Measurements from ENCODE around the gene ACTBL2. TPM values are rescaled to one million over a fixed set of nuclear protein-coding genes. Genes with fewer than 3 reads are reported as not detected.

ACTBL2 gene
- total RNA-seq, 3 donors from 2014 or later (not counting 1 experiment from before 2014, with no cell fraction given), result not detected

DNA sequence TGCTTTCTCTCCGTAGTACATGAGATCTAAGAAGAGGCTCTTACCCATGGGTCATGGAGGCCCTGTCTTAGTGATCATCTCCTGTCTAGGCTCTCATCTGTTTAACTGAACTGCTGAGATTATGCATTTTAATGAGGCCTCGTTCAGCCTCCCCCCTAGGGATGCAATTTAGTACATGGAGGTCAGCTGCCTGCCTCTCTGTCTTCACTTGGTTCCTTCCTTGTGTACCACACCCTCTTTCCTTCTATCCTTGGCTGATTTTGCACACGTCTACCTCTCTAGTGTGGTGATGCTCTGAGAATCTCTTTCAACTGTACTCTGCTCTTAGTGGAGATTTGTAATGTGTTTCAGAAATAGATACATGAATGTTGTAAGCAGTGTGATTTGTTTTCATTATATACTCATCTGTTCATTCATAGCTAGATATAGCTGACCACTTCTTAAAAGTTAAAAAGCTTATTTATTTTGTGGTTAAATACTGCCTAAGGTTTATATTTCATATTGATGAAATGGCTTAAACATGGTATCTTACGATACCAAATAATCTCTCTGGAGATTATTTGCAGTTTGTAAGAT, 3.5 kb upstream of the ACTBL2 start:
- no peaks in the 10 kb centered on the region for H3K4me1 ChIP-seq (ENCODE audit: control insufficient read depth, insufficient read depth, low read length)
- no peak overlapping the region for H3K27ac Mint-ChIP-seq
- no peaks in the 10 kb centered on the region for H3K27me3 Mint-ChIP-seq (ENCODE audit: low read depth in 2 of 2)
- H3K4me1 Mint-ChIP-seq, result no peaks in the 10 kb centered on the region
- no peaks in the 10 kb centered on the region for H3K36me3 Mint-ChIP-seq
- peaks cover 0 to 2% of the 10 kb centered on the region in 2 donors for H3K9me3 Mint-ChIP-seq
- no peaks in the 10 kb centered on the region for H3K9me3 ChIP-seq (ENCODE audit: control insufficient read depth, insufficient read depth, low read length)
- intact Hi-C loops (cut with micrococcal nuclease), result no loop called here
- no peaks in the 10 kb centered on the region for H3K36me3 ChIP-seq (ENCODE audit: control insufficient read depth, insufficient read depth, low read length)
- 68% methylated on average over 2 of the region's 4 CpGs for WGBS (ENCODE audit: insufficient coverage)
- H3K27ac ChIP-seq (ENCODE audit: low read length), result no peak overlapping the region
- no peak overlapping the region for H3K4me3 ChIP-seq (ENCODE audit: low read length)
- ATAC-seq (no peak), DNase-seq (no peak)
- H3K4me3 Mint-ChIP-seq, result no peak overlapping the region
- TF ChIP-seq CTCF (IDR thresholded peaks at IDR 0.05), result no peak
- H3K27me3 ChIP-seq (ENCODE audit: control insufficient read depth, insufficient read depth, low read length), result no peaks in the 10 kb centered on the region

DNA sequence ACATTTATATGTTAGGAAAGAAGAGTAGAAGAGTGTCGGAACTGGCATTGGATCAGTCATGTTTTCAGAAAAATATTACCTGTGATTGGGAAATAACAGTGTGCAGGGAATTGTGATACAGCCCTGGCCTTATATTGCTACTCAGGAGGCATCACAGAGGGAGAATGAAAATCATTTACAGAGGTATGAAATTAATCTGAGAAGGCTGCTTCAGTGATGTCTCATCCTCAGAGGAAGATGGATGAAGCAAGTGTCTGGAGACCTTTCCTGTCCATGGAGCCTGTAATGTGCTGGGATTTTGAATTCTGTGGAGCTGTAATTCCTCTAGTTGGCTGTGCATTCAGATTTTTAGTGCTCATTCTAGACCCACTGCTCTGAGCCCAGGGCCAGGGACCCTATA, 3.8 kb downstream of the ACTBL2 start:
- Mint-ChIP-seq H3K4me3 (no peak overlapping the region), H3K27ac (no peak overlapping the region), H3K9me3 (no peaks in the 10 kb centered on the region), H3K4me1 (no peaks in the 10 kb centered on the region), H3K27me3 (ENCODE audit: low read depth in 2 of 2) (peaks cover 0 to 3% of the 10 kb centered on the region in 2 donors), H3K36me3 (no peaks in the 10 kb centered on the region)
- Histone ChIP-seq H3K9me3 (ENCODE audit: control insufficient read depth, insufficient read depth, low read length) (no peaks in the 10 kb centered on the region), H3K36me3 (ENCODE audit: control insufficient read depth, insufficient read depth, low read length) (no peaks in the 10 kb centered on the region), H3K27ac (ENCODE audit: low read length) (no peak overlapping the region), H3K4me3 (ENCODE audit: low read length) (no peak overlapping the region), H3K27me3 (ENCODE audit: control insufficient read depth, insufficient read depth, low read length) (no peaks in the 10 kb centered on the region), H3K4me1 (ENCODE audit: control insufficient read depth, insufficient read depth, low read length) (no peaks in the 10 kb centered on the region)
- ATAC-seq (no peak), DNase-seq (no peak)
- WGBS (ENCODE audit: insufficient coverage), result 92% methylated on average over 1 of the region's 1 CpG
- no peak for TF ChIP-seq CTCF (IDR thresholded peaks at IDR 0.05)
- intact Hi-C loops (cut with micrococcal nuclease), result no loop called here

GRCh38 chr5:57476601-57477056, 6.0 kb downstream of the ACTBL2 start:
- Histone ChIP-seq H3K27ac (ENCODE audit: low read length) (no peak overlapping the region), H3K4me1 (ENCODE audit: control insufficient read depth, insufficient read depth, low read length) (no peaks in the 10 kb centered on the region), H3K4me3 (ENCODE audit: low read length) (no peak overlapping the region), H3K9me3 (ENCODE audit: control insufficient read depth, insufficient read depth, low read length) (no peaks in the 10 kb centered on the region), H3K36me3 (ENCODE audit: control insufficient read depth, insufficient read depth, low read length) (no peaks in the 10 kb centered on the region), H3K27me3 (ENCODE audit: control insufficient read depth, insufficient read depth, low read length) (no peaks in the 10 kb centered on the region)
- ATAC-seq (no peak), DNase-seq (no peak)
- no peak for TF ChIP-seq CTCF (IDR thresholded peaks at IDR 0.05)
- Mint-ChIP-seq H3K36me3 (no peaks in the 10 kb centered on the region), H3K9me3 (no peaks in the 10 kb centered on the region), H3K4me1 (no peaks in the 10 kb centered on the region), H3K27ac (no peak overlapping the region), H3K27me3 (ENCODE audit: low read depth in 2 of 2) (peaks cover 0 to 3% of the 10 kb centered on the region in 2 donors), H3K4me3 (no peak overlapping the region)
- intact Hi-C loops (cut with micrococcal nuclease), result no loop called here

DNA sequence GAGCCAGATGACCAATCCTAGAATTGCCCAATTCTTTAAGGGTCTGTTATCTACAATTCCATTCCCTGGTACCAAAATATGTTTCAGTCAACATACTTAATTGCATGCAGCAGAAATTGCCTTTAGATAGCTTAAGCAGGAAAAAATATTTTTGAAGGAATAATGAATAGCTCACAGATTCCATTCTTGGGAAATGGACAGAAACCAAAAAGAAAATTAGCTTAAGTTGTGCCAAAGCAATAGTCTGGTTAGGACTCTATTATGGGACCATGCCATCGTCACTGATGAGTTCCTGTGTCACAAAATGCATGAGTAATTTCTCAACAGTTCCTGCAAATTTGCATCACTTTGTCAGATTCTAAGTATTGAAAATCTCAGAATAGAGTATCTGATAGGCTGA, 12.3 kb downstream of the ACTBL2 start:
- Histone ChIP-seq H3K4me3 (ENCODE audit: low read length) (no peak overlapping the region), H3K36me3 (ENCODE audit: control insufficient read depth, insufficient read depth, low read length) (no peaks in the 10 kb centered on the region), H3K9me3 (ENCODE audit: control insufficient read depth, insufficient read depth, low read length) (no peaks in the 10 kb centered on the region), H3K4me1 (ENCODE audit: control insufficient read depth, insufficient read depth, low read length) (no peaks in the 10 kb centered on the region), H3K27ac (ENCODE audit: low read length) (no peak overlapping the region), H3K27me3 (ENCODE audit: control insufficient read depth, insufficient read depth, low read length) (no peaks in the 10 kb centered on the region)
- no peak overlapping the region for H3K4me3 Mint-ChIP-seq
- WGBS (ENCODE audit: insufficient coverage), result 65% methylated on average over 1 of the region's 1 CpG
- H3K36me3 Mint-ChIP-seq, result no peaks in the 10 kb centered on the region
- intact Hi-C loops (cut with micrococcal nuclease), result no loop called here
- no peak for TF ChIP-seq CTCF (IDR thresholded peaks at IDR 0.05)
- ATAC-seq (no peak), DNase-seq (no peak)
- no peak overlapping the region for H3K27ac Mint-ChIP-seq
- H3K27me3 Mint-ChIP-seq (ENCODE audit: low read depth in 2 of 2), result peaks cover 1 to 4% of the 10 kb centered on the region in 2 donors
- no peaks in the 10 kb centered on the region for H3K4me1 Mint-ChIP-seq
- peaks cover 0 to 2% of the 10 kb centered on the region in 2 donors for H3K9me3 Mint-ChIP-seq

Measured in natural killer cell (primary cell).